PFSK-1 (cell line): ENCODE data around the gene A4GNT.

Experiments used
- FOXP2 ChIP-seq: optimal IDR thresholded peaks from 2 replicates; pipeline ENCODE3; 2011; ENCODE audit warnings: borderline replicate concordance, control low read depth, inconsistent platforms; ENCODE audit not compliant: insufficient read depth; ENCODE audit errors: extremely low read length, extremely low read depth
- POLR2AphosphoS5 ChIP-seq: IDR thresholded peaks from 2 replicates; pipeline ENCODE4 v1.6.1; 2012; ENCODE audit warnings: low read depth, mild to moderate bottlenecking, control low read depth, low read length, moderate library complexity
- REST ChIP-seq, 2 experiments: IDR thresholded peaks; 2 replicates each; pipeline versions ENCODE4 v1.6.1 to v1.8.0; 2011 to 2012; ENCODE audit warnings: low read depth in 2 of 2, low read length in 2 of 2, control low read depth in 1 of 2, inconsistent platforms in 1 of 2, mild to moderate bottlenecking in 1 of 2, moderate library complexity in 1 of 2; ENCODE audit not compliant: insufficient read depth in 1 of 2
- SIN3A ChIP-seq: IDR thresholded peaks from 2 replicates; pipeline ENCODE4 v1.6.1; 2012; ENCODE audit warnings: mild to moderate bottlenecking, low read length, moderate library complexity, borderline replicate concordance; ENCODE audit not compliant: insufficient read depth
- TAF1 ChIP-seq: IDR thresholded peaks from 2 replicates; pipeline ENCODE4 v1.6.1; 2012; ENCODE audit warnings: low read length, control low read depth, borderline replicate concordance; ENCODE audit not compliant: insufficient read depth

GRCh38 chr3:138135833-138136194, 3.6 kb upstream of the A4GNT start:
- no peak for TF ChIP-seq TAF1
- TF ChIP-seq SIN3A = no peak
- TF ChIP-seq POLR2AphosphoS5 = no peak
- TF ChIP-seq REST (IDR thresholded peaks at IDR 0.05; ENCODE audit: insufficient read depth in 1 of 2, low read depth in 2 of 2, low read length in 2 of 2) = no peak
- TF ChIP-seq FOXP2 = no peak
